Measurements from ENCODE around the gene MT1M.

DNA sequence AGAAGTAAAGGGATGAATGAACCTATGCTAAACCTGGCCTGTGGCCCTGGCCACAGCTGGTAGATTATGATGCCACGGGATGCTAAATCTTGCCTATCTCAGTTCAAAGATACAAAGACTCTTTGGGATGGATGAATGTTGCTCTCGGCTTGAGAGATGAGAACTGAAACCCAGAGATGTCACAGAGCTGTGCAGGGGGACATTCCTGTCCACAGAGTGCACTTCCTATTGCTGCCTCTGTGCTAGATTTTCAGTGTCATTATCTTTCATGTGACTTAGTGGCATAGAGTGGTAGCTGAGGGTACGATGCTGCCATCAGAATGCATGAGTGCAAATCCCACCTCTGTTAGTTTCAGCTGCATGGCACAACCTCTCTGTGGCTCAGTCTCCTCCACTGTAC, 2.3 kb upstream of the MT1M start:
- TF ChIP-seq EP300 (IDR thresholded peaks at IDR 0.05), result no peak
- TF ChIP-seq, protein P1, sequence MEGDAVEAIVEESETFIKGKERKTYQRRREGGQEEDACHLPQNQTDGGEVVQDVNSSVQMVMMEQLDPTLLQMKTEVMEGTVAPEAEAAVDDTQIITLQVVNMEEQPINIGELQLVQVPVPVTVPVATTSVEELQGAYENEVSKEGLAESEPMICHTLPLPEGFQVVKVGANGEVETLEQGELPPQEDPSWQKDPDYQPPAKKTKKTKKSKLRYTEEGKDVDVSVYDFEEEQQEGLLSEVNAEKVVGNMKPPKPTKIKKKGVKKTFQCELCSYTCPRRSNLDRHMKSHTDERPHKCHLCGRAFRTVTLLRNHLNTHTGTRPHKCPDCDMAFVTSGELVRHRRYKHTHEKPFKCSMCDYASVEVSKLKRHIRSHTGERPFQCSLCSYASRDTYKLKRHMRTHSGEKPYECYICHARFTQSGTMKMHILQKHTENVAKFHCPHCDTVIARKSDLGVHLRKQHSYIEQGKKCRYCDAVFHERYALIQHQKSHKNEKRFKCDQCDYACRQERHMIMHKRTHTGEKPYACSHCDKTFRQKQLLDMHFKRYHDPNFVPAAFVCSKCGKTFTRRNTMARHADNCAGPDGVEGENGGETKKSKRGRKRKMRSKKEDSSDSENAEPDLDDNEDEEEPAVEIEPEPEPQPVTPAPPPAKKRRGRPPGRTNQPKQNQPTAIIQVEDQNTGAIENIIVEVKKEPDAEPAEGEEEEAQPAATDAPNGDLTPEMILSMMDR (IDR thresholded peaks at IDR 0.05), result no peak
